Fibroblast of the aortic adventitia (primary cell): ENCODE data around the gene NACC2. TPM values are rescaled to one million over a fixed set of nuclear protein-coding genes. Genes with fewer than 3 reads are reported as not detected.

Source experiments
- DNase-seq: peaks from one replicate; pipeline ENCODE4 v3.0.0-alpha.2; 2010; ENCODE audit warnings: low read depth
- H3K4me3 ChIP-seq: 2 replicates; pipeline ENCODE4 v1.5.1; 2011; ENCODE audit warnings: low read depth, mild to moderate bottlenecking, control low read depth, low read length, moderate library complexity
- CTCF ChIP-seq: IDR thresholded peaks from 2 replicates; pipeline ENCODE4 v1.5.1; 2011; ENCODE audit warnings: mild to moderate bottlenecking, low read length, control low read depth, inconsistent platforms; ENCODE audit not compliant: insufficient read depth
- total RNA-seq: library from RNA; depleted of rRNA; stranded (reverse); fragments of >200 nt; gene quantifications from 2 replicates; pipeline ENCODE4 v1.2.3, GENCODE V29; 2012; ENCODE audit warnings: low replicate concordance

NACC2 gene
- total RNA-seq, 1 donor = 17.4 TPM

GRCh38 chr9:135985889-135986288 lies 109.2 kb downstream of the NACC2 start:
- H3K4me3 ChIP-seq = no peak overlapping the region

GRCh38 chr9:135985459-135985774 lies 109.7 kb downstream of the NACC2 start:
- DNase-seq = no peak
- TF ChIP-seq CTCF = no peak
- no peak overlapping the region for H3K4me3 ChIP-seq

More at GRCh38 chr9:135985889-135986288, 109.2 kb downstream of the NACC2 start:
- TF ChIP-seq CTCF = no peak
- no peak for DNase-seq

GRCh38 chr9:135984072-135984710 lies 110.9 kb downstream of the NACC2 start:
- H3K4me3 ChIP-seq = no peak overlapping the region
- DNase-seq = no peak
- no peak for TF ChIP-seq CTCF

GRCh38 chr9:135983208-135984071 lies 111.6 kb downstream of the NACC2 start:
- H3K4me3 ChIP-seq = no peak overlapping the region
- no peak for DNase-seq
- no peak for TF ChIP-seq CTCF

GRCh38 chr9:135982499-135983207 lies 112.4 kb downstream of the NACC2 start:
- H3K4me3 ChIP-seq = no peak overlapping the region
- DNase-seq = no peak
- TF ChIP-seq CTCF = no peak

GRCh38 chr9:135980926-135981630 lies 114.0 kb downstream of the NACC2 start:
- DNase-seq = no peak
- TF ChIP-seq CTCF = no peak
- H3K4me3 ChIP-seq = no peak overlapping the region
